ENCODE data around the gene PXMP4.

- no peak for TF ChIP-seq CTCF (IDR thresholded peaks at IDR 0.05)
- no peak for TF ChIP-seq POLR2A (IDR thresholded peaks at IDR 0.05)
Observed at GRCh38 chr20:33687993-33688937, 31.8 kb downstream of the PXMP4 start.

All from vagina (tissue), 2 donors.